Kidney (tissue), 14 donors: ENCODE measurements around the gene HCN4. TPM values are rescaled to one million over a fixed set of nuclear protein-coding genes. Genes with fewer than 3 reads are reported as not detected.

Experiments
- DNase-seq, 5 donors: peaks; one replicate each; pipeline ENCODE4 v3.0.0-alpha.2; 2013 to 2020
- FAIRE-seq: peaks from 2 replicates; lab custom pipeline; 2012; peaks lifted over from hg19 to GRCh38; lab: Jason Lieb, UNC
- H3K27ac ChIP-seq, 2 donors: one replicate each; pipeline ENCODE4 v1.7.0; 2013; ENCODE audit warnings: low read depth in 2 of 2, low read length in 2 of 2, inconsistent platforms in 1 of 2
- H3K27me3 ChIP-seq: one replicate; pipeline ENCODE4 v1.7.1; 2013; ENCODE audit warnings: low read length, inconsistent platforms; ENCODE audit not compliant: control insufficient read depth, insufficient read depth
- H3K36me3 ChIP-seq, 3 donors: one replicate each; pipeline versions ENCODE4 v1.7.0 to v1.7.1; 2013; ENCODE audit warnings: low read length in 3 of 3, control low read depth in 1 of 3, inconsistent platforms in 1 of 3; ENCODE audit not compliant: insufficient read depth in 3 of 3, control insufficient read depth in 2 of 3
- H3K4me1 ChIP-seq, 3 donors: one replicate each; pipeline versions ENCODE4 v1.7.0 to v1.7.1; 2013; ENCODE audit warnings: low read length in 3 of 3, inconsistent platforms in 1 of 3, low read depth in 1 of 3; ENCODE audit not compliant: control insufficient read depth in 2 of 3, insufficient read depth in 2 of 3
- H3K4me3 ChIP-seq, 3 donors: one replicate each; pipeline versions ENCODE4 v1.7.0 to v1.8.1; 2013; ENCODE audit warnings: low read length in 3 of 3, control low read depth in 1 of 3, inconsistent platforms in 1 of 3
- H3K9ac ChIP-seq, 3 donors: one replicate each; pipeline versions ENCODE4 v1.7.0 to v1.7.1; 2013; ENCODE audit warnings: low read length in 3 of 3, control low read depth in 1 of 3, inconsistent platforms in 1 of 3
- H3K9me3 ChIP-seq, 3 donors: one replicate each; pipeline versions ENCODE4 v1.7.0 to v1.7.1; 2013; ENCODE audit warnings: low read length in 3 of 3, control low read depth in 1 of 3, inconsistent platforms in 1 of 3; ENCODE audit not compliant: control insufficient read depth in 2 of 3, insufficient read depth in 1 of 3
- CTCF ChIP-seq: IDR thresholded peaks from 3 replicates; pipeline ENCODE4 v1.5.1; 2012; ENCODE audit warnings: mild to moderate bottlenecking, moderate library complexity, borderline replicate concordance; ENCODE audit not compliant: insufficient read depth; ENCODE audit errors: extremely low read depth
- intact Hi-C: fragments of 100-400 bp; cut with DNase I; formaldehyde crosslinking; loops from one replicate; pipeline ENCODE4 v1.11.1; 2022
- polyA plus RNA-seq: library from polyadenylated mRNA; stranded (reverse); fragments of 350-450 nt; fragmentation: Illumina TruSeq; extraction: RNeasy Lipid Tissue Mini Kit (QIAGEN cat#74804); gene quantifications from one replicate; pipeline ENCODE4 v1.2.3, GENCODE V29; 2014; ENCODE audit warnings: low read depth, low replicate concordance; ENCODE audit not compliant: insufficient read depth
- total RNA-seq: library from RNA; stranded (reverse); fragmentation: NEBNext Ultra II Directional; extraction: Animal tissue kit (Norgen Biotek cat#: 25700); gene quantifications from one replicate; pipeline ENCODE4 v1.2.1, GENCODE V29; 2021
- donor health status: control.
- donor health status: control.
- donor health status: control.
- donor health status: control.
- donor health status: control.
- donor health status: DM: yes; HTN: yes; CAD: no.
- donor health status: Normal renal cell carcinoma (clear cell type).

HCN4 gene
- total and polyA plus RNA-seq, 2 donors from 2014 or later, result 0.15 to 0.50 TPM

- no peak overlapping the region for H3K9ac ChIP-seq
- peaks cover 15% of the 10 kb centered on the region for H3K27me3 ChIP-seq
- TF ChIP-seq CTCF, result no peak
- peaks cover 0 to 2% (median 0%) of the 10 kb centered on the region in 3 donors for H3K4me1 ChIP-seq
- H3K27ac ChIP-seq, result no peak overlapping the region
- no peak overlapping the region for H3K4me3 ChIP-seq
- intact Hi-C loops, result no loop called here
- no peaks in the 10 kb centered on the region for H3K9me3 ChIP-seq
- FAIRE-seq (no peak), DNase-seq (no peak)
- no peaks in the 10 kb centered on the region for H3K36me3 ChIP-seq
These were observed 1.8 kb downstream of the HCN4 start for GRCh38 chr15:73366766-73367623.

- Histone ChIP-seq H3K9ac (no peak overlapping the region), H3K36me3 (no peaks in the 10 kb centered on the region), H3K9me3 (no peaks in the 10 kb centered on the region), H3K27me3 (peaks cover 3% of the 10 kb centered on the region), H3K27ac (no peak overlapping the region), H3K4me3 (no peak overlapping the region), H3K4me1 (peaks cover 0 to 2% (median 0%) of the 10 kb centered on the region in 3 donors)
- intact Hi-C loops, result no loop called here
- DNase-seq (no peak), FAIRE-seq (no peak)
- TF ChIP-seq CTCF, result no peak
These were observed 4.7 kb downstream of the HCN4 start for GRCh38 chr15:73364070-73364469.

- FAIRE-seq (no peak), DNase-seq (peak in 4 of 5 donors; percentile 57 to 73 (median 67))
- H3K27ac ChIP-seq, result no peak overlapping the region
- peaks cover 0 to 5% (median 5%) of the 10 kb centered on the region in 3 donors for H3K4me1 ChIP-seq
- H3K4me3 ChIP-seq, result no peak overlapping the region
- TF ChIP-seq CTCF, result no peak
- no peaks in the 10 kb centered on the region for H3K36me3 ChIP-seq
- intact Hi-C loops, result no loop called here
- no peak overlapping the region for H3K9ac ChIP-seq
- no peaks in the 10 kb centered on the region for H3K9me3 ChIP-seq
- H3K27me3 ChIP-seq, result peaks cover 3% of the 10 kb centered on the region
These were observed 5.9 kb downstream of the HCN4 start for GRCh38 chr15:73362900-73363299.
